H9 (cell line): ENCODE data around the gene SREBF1. TPM values are rescaled to one million over a fixed set of nuclear protein-coding genes. Genes with fewer than 3 reads are reported as not detected.

Source experiments
- DNase-seq: peaks from one replicate; pipeline ENCODE4 v3.0.0-alpha.2; 2017
- H2AFZ ChIP-seq: one replicate; pipeline ENCODE4 v1.6.1; 2013; ENCODE audit warnings: mild to moderate bottlenecking, low read length, control low read depth, moderate library complexity
- H2AK5ac ChIP-seq: 2 replicates; pipeline ENCODE4 v1.6.1; 2013; ENCODE audit warnings: low read length, control low read depth, mixed read lengths; ENCODE audit not compliant: insufficient read length
- H2BK120ac ChIP-seq: one replicate; pipeline ENCODE4 v1.6.1; 2013; ENCODE audit warnings: low read depth, mild to moderate bottlenecking, low read length, control low read depth, inconsistent platforms; ENCODE audit not compliant: poor library complexity, severe bottlenecking
- H2BK12ac ChIP-seq: 2 replicates; pipeline ENCODE4 v1.6.1; 2013; ENCODE audit warnings: low read length, control low read depth, mixed read lengths, low read depth; ENCODE audit not compliant: insufficient read length
- H2BK15ac ChIP-seq: 2 replicates; pipeline ENCODE4 v1.6.1; 2013; ENCODE audit warnings: low read depth, low read length, control low read depth
- H2BK20ac ChIP-seq: one replicate; pipeline ENCODE4 v1.6.1; 2013; ENCODE audit warnings: low read depth, mild to moderate bottlenecking, low read length, control low read depth, inconsistent platforms; ENCODE audit not compliant: poor library complexity, severe bottlenecking
- H2BK5ac ChIP-seq: 2 replicates; pipeline ENCODE4 v1.6.1; 2013; ENCODE audit warnings: low read length, control low read depth, mixed read lengths; ENCODE audit not compliant: insufficient read length
- H3K14ac ChIP-seq: 2 replicates; pipeline ENCODE4 v1.6.1; 2013; ENCODE audit warnings: low read length, control low read depth; ENCODE audit not compliant: insufficient read depth
- H3K18ac ChIP-seq: 2 replicates; pipeline ENCODE4 v1.6.1; 2013; ENCODE audit warnings: low read depth, mild to moderate bottlenecking, mixed read lengths, low read length, control low read depth; ENCODE audit not compliant: insufficient read length
- H3K23ac ChIP-seq: 2 replicates; pipeline ENCODE4 v1.6.1; 2013; ENCODE audit warnings: low read length, control low read depth, mixed read lengths, low read depth; ENCODE audit not compliant: insufficient read length
- H3K23me2 ChIP-seq: 2 replicates; pipeline ENCODE4 v1.6.1; 2013; ENCODE audit warnings: low read depth, mild to moderate bottlenecking, mixed read lengths, low read length, control low read depth; ENCODE audit not compliant: insufficient read length, poor library complexity, severe bottlenecking
- H3K27ac ChIP-seq: 2 replicates; pipeline ENCODE4 v1.5.1; 2013; ENCODE audit warnings: low read length, control low read depth, mixed read lengths, low read depth; ENCODE audit not compliant: insufficient read length
- H3K27me3 ChIP-seq: 2 replicates; pipeline ENCODE4 v1.6.1; 2013; ENCODE audit warnings: low read length, control low read depth, inconsistent platforms; ENCODE audit not compliant: insufficient read depth
- H3K4ac ChIP-seq: 2 replicates; pipeline ENCODE4 v1.6.1; 2013; ENCODE audit warnings: low read depth, mild to moderate bottlenecking, control low read depth, inconsistent platforms, low read length, moderate library complexity
- H3K4me1 ChIP-seq: 2 replicates; pipeline ENCODE4 v1.6.1; 2013; ENCODE audit warnings: low read length, control low read depth, inconsistent platforms; ENCODE audit not compliant: insufficient read depth
- H3K4me2 ChIP-seq: 2 replicates; pipeline ENCODE4 v1.6.1; 2013; ENCODE audit warnings: low read length, control low read depth, mixed read lengths; ENCODE audit not compliant: insufficient read length, insufficient read depth
- H3K56ac ChIP-seq: 2 replicates; pipeline ENCODE4 v1.6.1; 2013; ENCODE audit warnings: low read depth, mild to moderate bottlenecking, mixed read lengths, low read length, control low read depth; ENCODE audit not compliant: insufficient read length
- H3K79me1 ChIP-seq: 2 replicates; pipeline ENCODE4 v1.6.1; 2013; ENCODE audit warnings: low read depth, mild to moderate bottlenecking, moderate library complexity, low read length, control low read depth, inconsistent platforms; ENCODE audit not compliant: insufficient read depth, poor library complexity, severe bottlenecking
- H3K79me2 ChIP-seq: 2 replicates; pipeline ENCODE4 v1.6.1; 2013; ENCODE audit warnings: low read length, control low read depth, inconsistent platforms; ENCODE audit not compliant: insufficient read depth
- H3K9ac ChIP-seq: 2 replicates; pipeline ENCODE4 v1.6.1; 2013; ENCODE audit warnings: low read length, control low read depth, mixed read lengths; ENCODE audit not compliant: insufficient read length; ENCODE audit errors: extremely low read depth
- H3K9me3 ChIP-seq: one replicate; pipeline ENCODE4 v1.6.1; 2013; ENCODE audit warnings: low read depth, low read length, inconsistent platforms; ENCODE audit not compliant: control insufficient read depth
- H3T11ph ChIP-seq: one replicate; pipeline ENCODE4 v1.6.1; 2013; ENCODE audit warnings: mild to moderate bottlenecking, low read length, control low read depth, inconsistent platforms
- H4K20me1 ChIP-seq: one replicate; pipeline ENCODE4 v1.6.1; 2013; ENCODE audit not compliant: control insufficient read depth, insufficient read length, insufficient read depth
- H4K5ac ChIP-seq: 2 replicates; pipeline ENCODE4 v1.6.1; 2013; ENCODE audit warnings: low read depth, mild to moderate bottlenecking, mixed read lengths, low read length, control low read depth; ENCODE audit not compliant: insufficient read length
- H4K8ac ChIP-seq: replicated peaks from 2 replicates; pipeline ENCODE4 v1.6.1; 2013; ENCODE audit warnings: low read length, control low read depth, mixed read lengths, low read depth; ENCODE audit not compliant: insufficient read length
- H4K91ac ChIP-seq: 2 replicates; pipeline ENCODE4 v1.6.1; 2013; ENCODE audit warnings: low read depth, mild to moderate bottlenecking, moderate library complexity, mixed read lengths, low read length, control low read depth; ENCODE audit not compliant: insufficient read length
- H3K27ac Mint-ChIP-seq, 3 experiments: 2 replicates in 2 of 3; 3 replicates in 1 of 3; pipeline ENCODE4 v1.8.0; 2020 to 2021; ENCODE audit warnings: mixed read lengths in 3 of 3, mild to moderate bottlenecking in 1 of 3, moderate library complexity in 1 of 3
- H3K27me3 Mint-ChIP-seq: 2 replicates; pipeline ENCODE4 v1.8.0; 2021; ENCODE audit warnings: low read depth, mild to moderate bottlenecking, moderate library complexity, mixed read lengths
- H3K36me3 Mint-ChIP-seq, 3 experiments: 2 replicates in 2 of 3; 3 replicates in 1 of 3; pipeline ENCODE4 v1.8.0; 2020 to 2021; ENCODE audit warnings: low read depth in 3 of 3, mixed read lengths in 3 of 3; ENCODE audit not compliant: insufficient read depth in 1 of 3
- H3K4me1 Mint-ChIP-seq, 2 experiments: 2 replicates each; pipeline ENCODE4 v1.8.0; 2020; ENCODE audit warnings: mixed read lengths in 2 of 2
- H3K4me3 Mint-ChIP-seq, 2 experiments: 2 replicates in 1 of 2; 3 replicates in 1 of 2; pipeline ENCODE4 v1.8.0; 2020 to 2021; ENCODE audit warnings: mild to moderate bottlenecking in 2 of 2, mixed read lengths in 2 of 2, moderate library complexity in 1 of 2
- H3K9me3 Mint-ChIP-seq, 2 experiments: 2 replicates in 1 of 2; 3 replicates in 1 of 2; pipeline ENCODE4 v1.8.0; 2020; ENCODE audit warnings: mild to moderate bottlenecking in 2 of 2, mixed read lengths in 2 of 2, moderate library complexity in 1 of 2
- WGBS: extraction: QIAGEN DNeasy Blood & Tissue Kit; methylation state at CpG from one replicate; pipeline ENCODE4 v1.1.7; 2013; ENCODE audit warnings: missing lambda C conversion rate, low lambda C conversion rate, mixed read lengths; ENCODE audit not compliant: insufficient read length; ENCODE audit errors: extremely low coverage; 5-methylcytosine and 5-hydroxymethylcytosine counted together
- total RNA-seq: library from RNA; stranded (reverse); gene quantifications from 2 replicates; pipeline ENCODE4 v1.2.1, GENCODE V29; 2021
- TF ChIP-seq, protein P1 (sequence below): fragments of 200-600 bp; sonication (generic); conservative IDR thresholded peaks from 3 replicates; pipeline ENCODE4 v1.8.0; 2021; ENCODE audit warnings: antibody characterized with exemption, mild to moderate bottlenecking

SREBF1 gene
- total RNA-seq, 1 experiment from 2014 or later: 81.9 TPM

DNA sequence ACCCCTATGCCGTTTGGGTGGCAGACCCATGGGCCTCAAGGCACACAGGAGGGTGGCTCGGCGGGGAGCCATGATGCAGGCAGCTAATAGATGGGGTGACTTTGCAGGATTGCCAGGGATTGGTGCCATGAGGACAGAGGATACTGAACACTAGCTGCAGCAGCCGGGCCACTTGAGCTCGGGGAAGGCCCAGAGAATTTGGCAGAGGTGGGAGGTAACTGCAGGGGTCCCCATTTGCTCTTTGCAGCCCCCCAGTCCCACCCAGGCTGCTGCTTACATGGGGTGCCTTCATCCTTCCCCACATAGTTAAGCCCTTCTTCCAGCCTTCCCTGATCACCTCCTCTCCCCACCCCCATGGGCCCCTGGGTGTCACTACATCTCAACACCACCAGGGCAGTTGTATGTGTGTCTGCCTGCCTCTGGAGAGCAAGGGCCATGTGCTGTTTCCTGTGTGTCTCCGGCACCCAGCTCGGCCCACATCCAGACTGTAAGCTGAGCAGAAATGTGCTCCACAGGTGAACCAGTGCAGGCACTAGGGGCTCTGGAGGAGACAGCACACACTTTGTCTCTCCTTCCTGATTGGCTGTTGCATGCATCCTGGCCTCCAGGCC is 52.0 kb downstream of the SREBF1 start:
- Mint-ChIP-seq H3K27me3 (peaks cover 69% of the 10 kb centered on the region), H3K36me3 (no peaks in the 10 kb centered on the region; a peak in 1 of 7 replicates), H3K9me3 (no peaks in the 10 kb centered on the region; a peak in 1 of 5 replicates), H3K4me3 (peak overlapping the region; percentile 67 to 87), H3K27ac (no peak overlapping the region; a peak in 1 of 7 replicates), H3K4me1 (peaks cover 31 to 62% of the 10 kb centered on the region in 2 experiments)
- no peak overlapping the region for H2BK5ac ChIP-seq
- H3K27ac ChIP-seq: no peak overlapping the region
- peaks cover 4% of the 10 kb centered on the region for H4K20me1 ChIP-seq
- no peak overlapping the region for H3K18ac ChIP-seq
- H4K5ac ChIP-seq: no peak overlapping the region
- no peak for DNase-seq
- no peak overlapping the region for H2BK15ac ChIP-seq
- H2AK5ac ChIP-seq: no peak overlapping the region
- H3K23ac ChIP-seq: no peak overlapping the region
- no peaks in the 10 kb centered on the region for H3K79me1 ChIP-seq
- H4K91ac ChIP-seq: no peak overlapping the region
- no peak overlapping the region for H2BK120ac ChIP-seq
- no CpG with 5 or more reads among the region's 7 CpGs for WGBS
- no peak overlapping the region for H4K8ac ChIP-seq
- no peak overlapping the region for H3K14ac ChIP-seq
- H3K4me1 ChIP-seq: no peaks in the 10 kb centered on the region
- no peak overlapping the region for H3K4ac ChIP-seq
- TF ChIP-seq, protein P1, sequence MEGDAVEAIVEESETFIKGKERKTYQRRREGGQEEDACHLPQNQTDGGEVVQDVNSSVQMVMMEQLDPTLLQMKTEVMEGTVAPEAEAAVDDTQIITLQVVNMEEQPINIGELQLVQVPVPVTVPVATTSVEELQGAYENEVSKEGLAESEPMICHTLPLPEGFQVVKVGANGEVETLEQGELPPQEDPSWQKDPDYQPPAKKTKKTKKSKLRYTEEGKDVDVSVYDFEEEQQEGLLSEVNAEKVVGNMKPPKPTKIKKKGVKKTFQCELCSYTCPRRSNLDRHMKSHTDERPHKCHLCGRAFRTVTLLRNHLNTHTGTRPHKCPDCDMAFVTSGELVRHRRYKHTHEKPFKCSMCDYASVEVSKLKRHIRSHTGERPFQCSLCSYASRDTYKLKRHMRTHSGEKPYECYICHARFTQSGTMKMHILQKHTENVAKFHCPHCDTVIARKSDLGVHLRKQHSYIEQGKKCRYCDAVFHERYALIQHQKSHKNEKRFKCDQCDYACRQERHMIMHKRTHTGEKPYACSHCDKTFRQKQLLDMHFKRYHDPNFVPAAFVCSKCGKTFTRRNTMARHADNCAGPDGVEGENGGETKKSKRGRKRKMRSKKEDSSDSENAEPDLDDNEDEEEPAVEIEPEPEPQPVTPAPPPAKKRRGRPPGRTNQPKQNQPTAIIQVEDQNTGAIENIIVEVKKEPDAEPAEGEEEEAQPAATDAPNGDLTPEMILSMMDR: peak; percentile 39; the same call in 2 of the 3 replicates
- H3K79me2 ChIP-seq: no peaks in the 10 kb centered on the region
- no peaks in the 10 kb centered on the region; the same call in 1 of the 2 replicates for H3K27me3 ChIP-seq
- H3T11ph ChIP-seq: no peak overlapping the region
- H3K56ac ChIP-seq: no peak overlapping the region
- no peaks in the 10 kb centered on the region for H3K9me3 ChIP-seq
- no peak overlapping the region for H3K9ac ChIP-seq
- H2BK20ac ChIP-seq: no peak overlapping the region
- peaks cover 26% of the 10 kb centered on the region for H3K23me2 ChIP-seq
- peak overlapping the region; percentile 90 for H3K4me2 ChIP-seq
- no peak overlapping the region for H2AFZ ChIP-seq
- no peak overlapping the region for H2BK12ac ChIP-seq
